ENCODE results near the gene IFNA16. TPM values are rescaled to one million over a fixed set of nuclear protein-coding genes. Genes with fewer than 3 reads are reported as not detected.
A peak's percentile ranks its signal among the peaks of the same experiment; 100 is the strongest.
"Not testable (repeated sequence)": the region's sequence is repeated elsewhere in the genome, so short reads cannot be mapped to it uniquely, and the experiment has no call there.

IFNA16 gene
- total RNA-seq, 1 experiment from 2014 or later, result not detected

DNA sequence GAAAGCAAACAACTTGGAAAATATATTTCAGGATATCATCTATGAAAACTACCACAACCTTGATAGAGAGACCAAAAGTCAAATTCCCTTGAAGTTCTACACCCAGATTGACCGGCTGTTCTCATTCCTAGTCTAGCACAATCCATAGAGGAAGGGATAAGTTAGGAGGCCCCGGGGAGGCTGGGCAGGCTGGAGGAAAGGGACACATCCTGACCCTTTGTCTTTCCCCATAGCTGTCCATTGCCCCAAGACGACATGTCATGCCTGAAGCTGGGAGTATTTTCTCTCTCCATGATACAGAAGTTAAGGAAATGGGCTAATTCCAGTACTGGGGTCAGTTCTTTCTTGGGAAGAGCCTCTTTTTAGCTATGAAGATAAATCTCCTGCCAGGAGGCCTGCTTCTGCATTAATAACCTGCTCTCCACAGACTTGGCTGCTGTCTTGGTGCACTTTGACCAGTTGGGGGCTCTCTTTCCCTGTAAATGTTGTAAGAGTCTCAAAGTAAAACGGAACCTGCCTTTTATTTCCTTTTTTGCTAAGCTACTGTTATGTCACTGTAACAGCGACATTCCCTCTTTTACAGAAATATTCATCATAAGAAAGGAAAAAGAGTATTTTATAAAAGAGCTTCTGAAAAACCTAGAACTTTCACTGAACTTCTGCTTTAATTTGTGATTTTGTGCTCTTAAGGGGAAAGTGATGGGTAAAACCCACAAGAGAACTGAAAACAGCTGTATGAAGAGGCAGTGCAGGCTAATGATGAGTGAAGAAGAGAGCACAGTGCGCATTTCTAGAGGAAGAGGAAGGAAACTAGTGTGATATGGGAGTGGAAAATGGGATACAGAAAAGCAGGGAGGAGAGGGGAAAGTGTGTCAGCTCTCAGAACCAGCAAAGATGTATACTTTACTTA lies 22.0 kb downstream of the IFNA16 start:
- intact Hi-C loops (cut with micrococcal nuclease; ENCODE audit: unreplicated experiment); in situ Hi-C loops (cut with HindIII; ENCODE audit: low pct_unique_long_range_greater_than_20kb, low sequenced_read_pairs); BruUV-seq (replicated peaks); H3K27me3 ChIP-seq (ENCODE audit: control insufficient read depth, insufficient read depth, low read length); H3K4me3 ChIP-seq (ENCODE audit: low read depth in 2 of 2, low read length in 2 of 2); H3K9me3 ChIP-seq (ENCODE audit: control insufficient read depth, insufficient read depth, low read depth, low read length); H3K4me1 ChIP-seq (ENCODE audit: control insufficient read depth, insufficient read depth, low read length); H3K27ac ChIP-seq (ENCODE audit: low read length); H3K36me3 ChIP-seq (ENCODE audit: control insufficient read depth, insufficient read depth, low read length); POLR2A ChIA-PET: not testable (repeated sequence)
- CTCF ChIA-PET, result interaction anchor here (0.6 kb wide), 1 partner anchor 131 kb away, joined by 4 read pairs; no protein-coding TSS in a partner anchor
- TF ChIP-seq, protein P1, sequence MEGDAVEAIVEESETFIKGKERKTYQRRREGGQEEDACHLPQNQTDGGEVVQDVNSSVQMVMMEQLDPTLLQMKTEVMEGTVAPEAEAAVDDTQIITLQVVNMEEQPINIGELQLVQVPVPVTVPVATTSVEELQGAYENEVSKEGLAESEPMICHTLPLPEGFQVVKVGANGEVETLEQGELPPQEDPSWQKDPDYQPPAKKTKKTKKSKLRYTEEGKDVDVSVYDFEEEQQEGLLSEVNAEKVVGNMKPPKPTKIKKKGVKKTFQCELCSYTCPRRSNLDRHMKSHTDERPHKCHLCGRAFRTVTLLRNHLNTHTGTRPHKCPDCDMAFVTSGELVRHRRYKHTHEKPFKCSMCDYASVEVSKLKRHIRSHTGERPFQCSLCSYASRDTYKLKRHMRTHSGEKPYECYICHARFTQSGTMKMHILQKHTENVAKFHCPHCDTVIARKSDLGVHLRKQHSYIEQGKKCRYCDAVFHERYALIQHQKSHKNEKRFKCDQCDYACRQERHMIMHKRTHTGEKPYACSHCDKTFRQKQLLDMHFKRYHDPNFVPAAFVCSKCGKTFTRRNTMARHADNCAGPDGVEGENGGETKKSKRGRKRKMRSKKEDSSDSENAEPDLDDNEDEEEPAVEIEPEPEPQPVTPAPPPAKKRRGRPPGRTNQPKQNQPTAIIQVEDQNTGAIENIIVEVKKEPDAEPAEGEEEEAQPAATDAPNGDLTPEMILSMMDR (IDR thresholded peaks at IDR 0.05), result peak; percentile 54
- peak; percentile 79; the same call in 1 of the 2 replicates for ATAC-seq
- DNase-seq (ENCODE audit: low read depth, low spot score), result peak; percentile 2

DNA sequence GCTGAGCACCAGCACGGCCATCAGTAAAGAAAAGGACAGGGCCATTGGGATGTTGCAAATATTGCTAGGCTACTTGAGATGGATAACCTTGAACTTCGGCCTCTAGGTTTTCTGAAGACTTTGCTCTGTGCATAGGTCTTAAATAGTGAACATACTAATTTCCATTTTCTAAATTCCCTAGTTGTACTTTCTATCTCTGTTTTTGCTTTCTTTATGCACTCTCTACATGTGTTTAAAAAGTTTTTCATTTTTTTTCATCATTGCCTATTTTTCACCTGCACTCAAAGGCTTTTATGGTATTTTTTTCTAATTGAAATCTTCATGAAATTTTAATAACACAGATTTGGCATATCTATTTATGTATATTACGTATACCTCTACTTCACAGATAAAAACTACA lies 29.6 kb downstream of the IFNA16 start, which contains the start of gene IFNA4:
TSS of gene IFNA4 (minus strand) at position 101 of the 400 bp plus-strand sequence. CDS start at position 45, 56 bp downstream.
- POLR2A ChIA-PET; CTCF ChIA-PET; H3K36me3 ChIP-seq (ENCODE audit: control insufficient read depth, insufficient read depth, low read length): not testable (repeated sequence)

DNA sequence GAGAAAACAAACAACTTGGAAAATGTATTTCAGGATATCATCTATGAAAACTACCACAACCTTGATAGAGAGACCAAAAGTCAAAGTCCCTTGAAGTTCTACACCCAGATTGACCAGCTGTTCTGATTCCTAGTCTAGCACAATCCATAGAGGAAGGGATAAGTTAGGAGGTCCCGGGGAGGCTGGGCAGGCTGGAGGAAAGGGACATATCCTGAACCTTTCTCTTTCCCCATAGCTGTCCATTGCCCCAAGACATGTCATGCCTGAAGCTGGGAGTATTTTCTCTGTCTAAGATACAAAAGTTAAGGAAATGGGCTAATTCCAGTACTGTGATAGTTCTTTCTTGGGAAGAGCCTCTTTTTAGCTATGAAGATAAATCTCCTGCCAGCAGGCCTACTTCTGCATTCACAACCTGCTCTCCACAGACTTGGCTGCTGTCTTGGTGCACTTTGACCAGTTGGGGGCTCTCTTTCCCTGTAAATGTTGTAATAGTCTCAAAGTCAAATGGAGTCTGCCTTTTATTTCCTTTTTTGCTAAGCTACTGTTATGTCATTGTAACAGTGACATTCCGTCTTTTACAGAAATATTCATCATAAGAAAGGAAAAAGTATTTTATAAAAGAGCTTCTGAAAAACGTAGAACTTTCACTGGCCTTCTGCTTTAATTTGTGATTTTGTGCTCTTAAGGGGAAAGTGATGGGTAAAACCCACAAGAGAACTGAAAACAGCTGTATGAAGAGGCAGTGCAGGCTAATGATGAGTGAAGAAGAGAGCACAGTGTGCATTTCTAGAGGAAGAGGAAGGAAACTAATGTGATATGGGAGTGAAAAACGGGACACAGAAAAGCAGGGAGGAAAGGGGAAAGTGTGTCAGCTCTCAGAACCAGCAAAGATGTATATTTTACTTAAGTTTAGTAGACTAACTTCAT lies 34.0 kb downstream of the IFNA16 start:
- H3K36me3 ChIP-seq (ENCODE audit: control insufficient read depth, insufficient read depth, low read length); POLR2A ChIA-PET; H3K9me3 ChIP-seq (ENCODE audit: control insufficient read depth, insufficient read depth, low read depth, low read length); ATAC-seq; H3K27ac ChIP-seq (ENCODE audit: low read length); H3K4me3 ChIP-seq (ENCODE audit: low read depth in 2 of 2, low read length in 2 of 2); H3K4me1 ChIP-seq (ENCODE audit: control insufficient read depth, insufficient read depth, low read length); intact Hi-C loops (cut with micrococcal nuclease; ENCODE audit: unreplicated experiment); BruUV-seq (replicated peaks); CTCF ChIA-PET; DNase-seq (ENCODE audit: low read depth, low spot score); H3K27me3 ChIP-seq (ENCODE audit: control insufficient read depth, insufficient read depth, low read length); in situ Hi-C loops (cut with HindIII; ENCODE audit: low pct_unique_long_range_greater_than_20kb, low sequenced_read_pairs): not testable (repeated sequence)

More for the DNA sequence above, 29.6 kb downstream of the IFNA16 start, which contains the start of gene IFNA4:
- H3K27ac ChIP-seq (ENCODE audit: low read length); DNase-seq (ENCODE audit: low read depth, low spot score); H3K9me3 ChIP-seq (ENCODE audit: control insufficient read depth, insufficient read depth, low read depth, low read length); in situ Hi-C loops (cut with HindIII; ENCODE audit: low pct_unique_long_range_greater_than_20kb, low sequenced_read_pairs); BruUV-seq (replicated peaks); H3K27me3 ChIP-seq (ENCODE audit: control insufficient read depth, insufficient read depth, low read length); H3K4me1 ChIP-seq (ENCODE audit: control insufficient read depth, insufficient read depth, low read length); H3K4me3 ChIP-seq (ENCODE audit: low read depth in 2 of 2, low read length in 2 of 2); ATAC-seq; intact Hi-C loops (cut with micrococcal nuclease; ENCODE audit: unreplicated experiment): not testable (repeated sequence)

DNA sequence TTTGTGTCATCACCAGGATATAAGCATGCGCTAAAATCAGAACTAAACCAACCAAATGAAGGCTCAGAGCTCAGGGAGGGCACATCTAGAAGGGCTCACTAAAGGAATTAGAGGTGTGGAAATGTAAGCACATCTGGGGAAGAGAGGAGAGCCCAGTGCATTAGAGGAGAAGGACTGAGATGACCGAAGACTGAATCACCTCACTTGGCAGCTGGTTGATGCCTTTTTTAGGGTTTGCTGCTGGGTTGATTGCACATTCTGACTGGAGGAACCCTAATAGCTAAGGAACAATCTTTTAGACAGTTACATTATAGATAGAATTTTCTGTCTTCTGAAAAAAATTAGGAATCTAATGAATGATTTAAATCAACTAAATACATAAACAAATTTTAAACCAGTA lies 42.4 kb downstream of the IFNA16 start:
- ChIA-PET CTCF (no interaction called here), POLR2A (no interaction called here)
- Histone ChIP-seq H3K36me3 (ENCODE audit: control insufficient read depth, insufficient read depth, low read length) (no peaks in the 10 kb centered on the region), H3K4me1 (ENCODE audit: control insufficient read depth, insufficient read depth, low read length) (no peaks in the 10 kb centered on the region), H3K27ac (ENCODE audit: low read length) (no peak overlapping the region), H3K9me3 (ENCODE audit: control insufficient read depth, insufficient read depth, low read depth, low read length) (no peaks in the 10 kb centered on the region), H3K4me3 (ENCODE audit: low read depth in 2 of 2, low read length in 2 of 2) (no peak overlapping the region), H3K27me3 (ENCODE audit: control insufficient read depth, insufficient read depth, low read length) (no peaks in the 10 kb centered on the region)
- in situ Hi-C loops (cut with HindIII; ENCODE audit: low pct_unique_long_range_greater_than_20kb, low sequenced_read_pairs) (no loop called here), intact Hi-C loops (cut with micrococcal nuclease; ENCODE audit: unreplicated experiment) (no loop called here)
- no peak for TF ChIP-seq POLR2AphosphoS5 (IDR thresholded peaks at IDR 0.05; ENCODE audit: low read depth, low read length)
- TF ChIP-seq, protein P1 (IDR thresholded peaks at IDR 0.05), result no peak
- no peak for TF ChIP-seq TCF7L2 (IDR thresholded peaks at IDR 0.05; ENCODE audit: low read depth, low read length)
- ATAC-seq (no peak), DNase-seq (ENCODE audit: low read depth, low spot score) (no peak)
- no TSS peak for BruUV-seq (replicated peaks)

Measured in Panc1 (cell line).